Endothelial cell (in vitro differentiated cells): ENCODE data around the gene GPR137C. TPM values are rescaled to one million over a fixed set of nuclear protein-coding genes. Genes with fewer than 3 reads are reported as not detected.
"Not testable (repeated sequence)": the region's sequence is repeated elsewhere in the genome, so short reads cannot be mapped to it uniquely, and the experiment has no call there.

ENCODE experiments used
- DNase-seq: peaks from one replicate; pipeline ENCODE4 v3.0.0; 2021; ENCODE audit warnings: low spot score
- H3K27ac Mint-ChIP-seq: one replicate; pipeline ENCODE4 v1.8.0; 2021; ENCODE audit warnings: mixed read lengths, inconsistent platforms; ENCODE audit not compliant: unreplicated experiment
- H3K27me3 Mint-ChIP-seq: one replicate; pipeline ENCODE4 v1.8.0; 2021; ENCODE audit warnings: mild to moderate bottlenecking, moderate library complexity, mixed read lengths, inconsistent platforms; ENCODE audit not compliant: unreplicated experiment
- H3K36me3 Mint-ChIP-seq: one replicate; pipeline ENCODE4 v1.8.0; 2021; ENCODE audit warnings: mild to moderate bottlenecking, low read depth, mixed read lengths, inconsistent platforms; ENCODE audit not compliant: unreplicated experiment
- H3K4me1 Mint-ChIP-seq: one replicate; pipeline ENCODE4 v1.8.0; 2021; ENCODE audit warnings: mild to moderate bottlenecking, mixed read lengths, inconsistent platforms; ENCODE audit not compliant: unreplicated experiment
- H3K4me3 Mint-ChIP-seq: one replicate; pipeline ENCODE4 v1.8.0; 2021; ENCODE audit warnings: mild to moderate bottlenecking, mixed read lengths, inconsistent platforms; ENCODE audit not compliant: unreplicated experiment
- H3K9me3 Mint-ChIP-seq: one replicate; pipeline ENCODE4 v1.8.0; 2021; ENCODE audit warnings: mixed read lengths, inconsistent platforms; ENCODE audit not compliant: unreplicated experiment
- total RNA-seq: library from RNA; stranded (reverse); fragmentation: NEBNext Ultra II Directional; extraction: Animal tissue kit (Norgen Biotek cat#: 25700); gene quantifications from one replicate; pipeline ENCODE4 v1.2.1, GENCODE V29; 2021; ENCODE audit not compliant: unreplicated experiment
- TF ChIP-seq, protein P1 (sequence below): fragments of 200-600 bp; sonication (generic); IDR thresholded peaks from one replicate; pipeline ENCODE4 v1.5.0; 2021; ENCODE audit warnings: antibody characterized with exemption; ENCODE audit not compliant: unreplicated experiment

GPR137C gene
- total RNA-seq, 1 donor from 2014 or later = 3.3 TPM

DNA sequence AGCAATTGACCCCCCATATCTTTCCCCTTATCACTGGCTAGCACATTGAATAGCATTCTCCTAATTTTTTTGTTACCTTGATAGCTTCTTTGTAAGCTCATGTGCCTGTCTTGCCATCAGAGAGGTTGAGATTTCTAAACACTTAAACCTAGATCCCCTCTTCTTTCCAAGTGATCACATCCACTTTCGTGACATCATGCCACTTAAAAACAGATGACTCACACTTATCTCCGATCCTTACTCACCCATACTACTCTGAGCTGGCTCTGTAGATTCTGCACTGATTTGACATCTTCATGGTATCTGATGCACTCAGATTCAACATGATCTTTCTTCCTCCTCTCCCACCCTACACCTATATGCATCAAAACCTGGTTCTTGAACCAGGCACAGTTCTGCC, 10.5 kb downstream of the GPR137C start:
- no peak overlapping the region for H3K27ac Mint-ChIP-seq
- H3K4me1 Mint-ChIP-seq = no peaks in the 10 kb centered on the region
- TF ChIP-seq, protein P1, sequence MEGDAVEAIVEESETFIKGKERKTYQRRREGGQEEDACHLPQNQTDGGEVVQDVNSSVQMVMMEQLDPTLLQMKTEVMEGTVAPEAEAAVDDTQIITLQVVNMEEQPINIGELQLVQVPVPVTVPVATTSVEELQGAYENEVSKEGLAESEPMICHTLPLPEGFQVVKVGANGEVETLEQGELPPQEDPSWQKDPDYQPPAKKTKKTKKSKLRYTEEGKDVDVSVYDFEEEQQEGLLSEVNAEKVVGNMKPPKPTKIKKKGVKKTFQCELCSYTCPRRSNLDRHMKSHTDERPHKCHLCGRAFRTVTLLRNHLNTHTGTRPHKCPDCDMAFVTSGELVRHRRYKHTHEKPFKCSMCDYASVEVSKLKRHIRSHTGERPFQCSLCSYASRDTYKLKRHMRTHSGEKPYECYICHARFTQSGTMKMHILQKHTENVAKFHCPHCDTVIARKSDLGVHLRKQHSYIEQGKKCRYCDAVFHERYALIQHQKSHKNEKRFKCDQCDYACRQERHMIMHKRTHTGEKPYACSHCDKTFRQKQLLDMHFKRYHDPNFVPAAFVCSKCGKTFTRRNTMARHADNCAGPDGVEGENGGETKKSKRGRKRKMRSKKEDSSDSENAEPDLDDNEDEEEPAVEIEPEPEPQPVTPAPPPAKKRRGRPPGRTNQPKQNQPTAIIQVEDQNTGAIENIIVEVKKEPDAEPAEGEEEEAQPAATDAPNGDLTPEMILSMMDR = no peak
- DNase-seq = no peak
- H3K4me3 Mint-ChIP-seq = no peak overlapping the region
- peaks cover 2% of the 10 kb centered on the region for H3K27me3 Mint-ChIP-seq
- H3K9me3 Mint-ChIP-seq = no peaks in the 10 kb centered on the region
- H3K36me3 Mint-ChIP-seq = no peaks in the 10 kb centered on the region

DNA sequence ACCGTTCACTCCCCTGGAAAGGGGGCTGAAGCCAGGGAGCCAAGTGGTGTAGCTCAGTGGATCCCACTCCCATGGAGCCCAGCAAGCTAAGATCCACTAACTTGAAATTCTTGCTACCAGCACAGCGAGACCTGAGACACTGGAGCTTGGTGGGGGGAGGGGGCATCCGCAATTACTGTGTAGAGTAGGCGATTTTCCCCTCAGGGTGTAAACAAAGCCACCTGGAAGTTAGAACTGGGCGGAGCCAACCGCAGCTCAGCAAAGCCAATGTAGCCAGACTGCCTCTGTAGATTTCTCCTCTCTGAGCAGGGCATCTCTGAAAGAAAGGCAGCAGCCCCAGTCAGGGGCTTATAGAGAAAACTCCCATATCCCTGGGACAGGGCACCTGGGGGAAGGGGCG, 15.8 kb downstream of the GPR137C start:
- not testable (repeated sequence) for H3K27ac Mint-ChIP-seq, H3K4me3 Mint-ChIP-seq, H3K27me3 Mint-ChIP-seq, H3K4me1 Mint-ChIP-seq, H3K9me3 Mint-ChIP-seq, DNase-seq
- peaks cover 27% of the 10 kb centered on the region for H3K36me3 Mint-ChIP-seq

DNA sequence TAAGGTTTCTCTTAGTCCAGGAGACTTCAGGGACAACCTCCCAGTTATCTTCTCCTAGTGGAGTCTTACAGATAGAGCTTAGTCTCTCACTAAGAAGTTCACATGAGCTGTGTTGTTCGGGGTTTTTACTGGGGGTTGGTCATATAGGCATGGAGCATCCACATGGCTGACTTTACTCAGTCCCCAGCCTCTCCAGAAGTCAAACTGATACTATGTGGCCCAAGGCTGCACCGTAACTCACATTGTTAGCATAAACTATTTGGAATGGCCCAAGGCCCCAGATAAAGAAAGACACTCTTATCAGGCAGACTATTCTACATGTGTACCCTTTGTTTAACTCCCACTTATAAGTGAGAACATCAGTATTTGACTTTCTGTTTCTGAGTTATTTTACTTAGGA, 23.2 kb downstream of the GPR137C start:
- TF ChIP-seq, protein P1 = no peak
- H3K36me3 Mint-ChIP-seq = peaks cover 8% of the 10 kb centered on the region
- DNase-seq = no peak
- H3K4me1 Mint-ChIP-seq = no peaks in the 10 kb centered on the region
- H3K27ac Mint-ChIP-seq = no peak overlapping the region
- peaks cover 4% of the 10 kb centered on the region for H3K9me3 Mint-ChIP-seq
- no peak overlapping the region for H3K4me3 Mint-ChIP-seq
- H3K27me3 Mint-ChIP-seq = no peaks in the 10 kb centered on the region

DNA sequence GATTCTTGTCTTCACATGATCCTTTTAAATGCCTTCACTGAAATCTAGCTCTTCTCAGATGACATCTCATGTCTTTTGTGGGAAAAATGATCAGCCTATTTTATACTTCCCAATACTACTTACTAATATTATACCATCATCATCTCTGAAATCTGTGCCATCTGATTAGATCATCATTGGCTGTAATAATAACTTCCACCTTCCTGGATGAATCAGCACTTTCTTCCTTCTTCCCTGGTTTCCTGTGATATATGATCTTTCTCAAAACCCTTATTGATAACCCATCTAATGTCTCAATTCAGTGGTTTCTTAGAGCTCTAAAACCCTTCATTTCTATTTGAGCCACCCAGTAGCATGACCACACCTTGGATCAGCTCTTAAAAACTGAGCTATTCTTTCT, 30.9 kb downstream of the GPR137C start:
- Mint-ChIP-seq H3K4me3 (no peak overlapping the region), H3K36me3 (no peaks in the 10 kb centered on the region), H3K9me3 (no peaks in the 10 kb centered on the region), H3K27ac (no peak overlapping the region), H3K4me1 (no peaks in the 10 kb centered on the region), H3K27me3 (no peaks in the 10 kb centered on the region)
- DNase-seq = no peak
- TF ChIP-seq, protein P1 = no peak

DNA sequence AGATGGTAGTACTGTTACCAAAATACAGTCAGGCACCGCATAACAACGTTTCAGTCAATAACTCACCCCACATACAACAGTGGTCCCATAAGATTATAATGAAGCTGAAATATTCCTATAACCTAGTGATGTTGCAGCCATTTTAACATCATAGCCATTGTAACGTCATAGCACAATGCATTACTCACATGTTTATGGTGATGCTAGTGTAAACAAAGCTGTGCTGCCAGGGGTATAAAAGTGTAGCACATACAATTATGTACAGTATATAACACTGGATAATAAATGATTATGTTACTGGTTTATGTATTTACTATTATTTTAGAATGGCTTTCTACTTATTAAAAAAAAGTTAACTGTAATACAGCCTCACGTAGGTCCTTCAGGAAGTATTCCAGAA, 37.0 kb downstream of the GPR137C start:
- H3K36me3 Mint-ChIP-seq = no peaks in the 10 kb centered on the region
- no peak overlapping the region for H3K27ac Mint-ChIP-seq
- no peak for DNase-seq
- no peaks in the 10 kb centered on the region for H3K4me1 Mint-ChIP-seq
- TF ChIP-seq, protein P1 = no peak
- H3K4me3 Mint-ChIP-seq = no peak overlapping the region
- no peaks in the 10 kb centered on the region for H3K9me3 Mint-ChIP-seq
- H3K27me3 Mint-ChIP-seq = no peaks in the 10 kb centered on the region

DNA sequence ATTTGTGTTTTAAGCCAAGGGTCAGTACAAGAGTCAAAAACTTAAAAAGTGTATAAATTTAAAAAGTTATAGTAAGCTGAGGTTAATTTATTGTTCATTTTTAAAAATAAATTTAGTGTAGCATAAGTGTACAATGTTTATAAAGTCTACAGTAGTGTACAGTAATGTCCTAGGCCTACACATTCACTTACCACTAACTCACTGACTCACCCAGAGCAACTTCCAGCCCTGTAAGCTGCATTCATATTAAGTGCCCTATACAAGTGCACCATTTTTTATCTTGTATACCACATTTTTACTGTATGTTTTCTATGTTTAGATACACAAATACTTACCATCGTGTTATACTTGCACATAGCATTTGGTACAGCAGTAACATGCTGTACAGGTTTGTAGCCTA, 37.7 kb downstream of the GPR137C start:
- no peak for DNase-seq
- no peaks in the 10 kb centered on the region for H3K36me3 Mint-ChIP-seq
- no peaks in the 10 kb centered on the region for H3K4me1 Mint-ChIP-seq
- H3K27ac Mint-ChIP-seq = no peak overlapping the region
- peaks cover 2% of the 10 kb centered on the region for H3K9me3 Mint-ChIP-seq
- TF ChIP-seq, protein P1 = no peak
- no peak overlapping the region for H3K4me3 Mint-ChIP-seq
- H3K27me3 Mint-ChIP-seq = no peaks in the 10 kb centered on the region
